Hepatocyte (in vitro differentiated cells): ENCODE results near the gene KYAT1.

ENCODE experiments used
- CTCF ChIP-seq: fragments of 200-600 bp; sonication (generic); IDR thresholded peaks from 2 replicates; pipeline ENCODE4 v1.5.1; 2016; ENCODE audit warnings: antibody characterized with exemption, mild to moderate bottlenecking; ENCODE audit not compliant: poor library complexity
- EZH2phosphoT487 ChIP-seq: fragments of 200-600 bp; sonication (generic); IDR thresholded peaks from one replicate; pipeline ENCODE4 v1.6.1; 2018; ENCODE audit warnings: antibody characterized with exemption, mild to moderate bottlenecking, low read depth, moderate library complexity; ENCODE audit not compliant: unreplicated experiment, severe bottlenecking

- TF ChIP-seq CTCF (no peak), EZH2phosphoT487 (no peak)
Observed at GRCh38 chr9:128805661-128806060, 76.1 kb downstream of the KYAT1 start.
